Naive B cell (primary cell): ENCODE results near the gene PHEX. TPM values are rescaled to one million over a fixed set of nuclear protein-coding genes. Genes with fewer than 3 reads are reported as not detected.
"Not testable (repeated sequence)": the region's sequence is repeated elsewhere in the genome, so short reads cannot be mapped to it uniquely, and the experiment has no call there.

Experiments used
- ATAC-seq, 2 donors: fragments of 150-1000 bp; cut with Tn5 transposase; 2 replicates each; pipeline ENCODE4 v1.10.0; 2021; ENCODE audit warnings: low read depth in 2 of 2, mild to moderate bottlenecking in 2 of 2, moderate library complexity in 2 of 2
- DNase-seq: peaks from one replicate; pipeline ENCODE4 v3.0.0; 2022
- H3K27ac Mint-ChIP-seq, 6 donors: one replicate each; pipeline ENCODE4 v1.8.0; 2020 to 2022; ENCODE audit warnings: mild to moderate bottlenecking in 6 of 6, mixed read lengths in 6 of 6, moderate library complexity in 5 of 6, inconsistent platforms in 2 of 6
- H3K27me3 Mint-ChIP-seq, 3 donors: one replicate each; pipeline ENCODE4 v1.8.0; 2021 to 2022; ENCODE audit warnings: mixed read lengths in 3 of 3, mild to moderate bottlenecking in 1 of 3
- H3K36me3 Mint-ChIP-seq, 2 donors: one replicate each; pipeline ENCODE4 v1.8.0; 2020 to 2022; ENCODE audit warnings: mixed read lengths in 2 of 2, inconsistent platforms in 1 of 2, mild to moderate bottlenecking in 1 of 2
- H3K4me1 Mint-ChIP-seq, 3 donors: one replicate each; pipeline ENCODE4 v1.8.0; 2020 to 2022; ENCODE audit warnings: mixed read lengths in 3 of 3, inconsistent platforms in 1 of 3, mild to moderate bottlenecking in 1 of 3, moderate library complexity in 1 of 3
- H3K4me3 Mint-ChIP-seq, 8 donors: one replicate each; pipeline ENCODE4 v1.8.0; 2020 to 2022; ENCODE audit warnings: mild to moderate bottlenecking in 8 of 8, mixed read lengths in 8 of 8, moderate library complexity in 8 of 8, inconsistent platforms in 2 of 8
- H3K9me3 Mint-ChIP-seq, 7 donors: one replicate each; pipeline ENCODE4 v1.8.0; 2020 to 2022; ENCODE audit warnings: mixed read lengths in 7 of 7, mild to moderate bottlenecking in 5 of 7, inconsistent platforms in 2 of 7, moderate library complexity in 1 of 7
- polyA plus RNA-seq, 6 donors: library from polyadenylated mRNA; unstranded; fragments of 300-500 nt; fragmentation: Illumina TruSeq; gene quantifications; one replicate each; pipeline ENCODE4 v1.2.3, GENCODE V29; 2021; ENCODE audit warnings: low read depth in 6 of 6

The PHEX gene
- polyA plus RNA-seq, 6 donors from 2014 or later, result 0.06 to 0.55 (median 0.18) TPM; not detected in 2

DNA sequence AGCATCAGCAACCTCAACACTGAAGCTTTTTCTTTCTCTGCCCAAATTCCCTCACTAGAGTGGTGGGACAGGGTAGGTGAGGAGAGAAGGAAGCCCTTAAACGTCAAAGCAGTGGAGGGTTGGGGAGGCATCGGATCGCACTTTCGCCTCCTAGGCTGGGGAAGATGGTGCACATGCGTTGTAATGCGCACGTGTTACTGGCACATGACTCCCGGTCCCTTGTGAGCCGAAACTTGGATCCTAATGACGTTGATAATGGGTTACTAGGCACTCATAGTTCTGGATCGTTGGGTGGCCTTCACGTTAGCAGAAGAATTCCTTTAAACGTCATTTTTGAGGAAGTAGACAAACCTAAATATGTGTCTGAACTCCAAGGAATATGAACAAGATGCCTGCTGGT lies 240.5 kb downstream of the PHEX start, which contains the start of gene CBLL2:
Gene CBLL2, plus strand, starts transcription at position 301 of the 400 bp plus-strand sequence. Its CDS starts 79 bp downstream, at position 380.
- Mint-ChIP-seq H3K36me3 (no peaks in the 10 kb centered on the region), H3K4me3 (peak within 1 kb of the TSS in 1 of 8 donors; percentile 2), H3K9me3 (peaks cover 0 to 6% (median 3%) of the 10 kb centered on the region in 7 donors), H3K27ac (no peak within 1 kb of the TSS), H3K27me3 (peaks cover 5% of the 10 kb centered on the region in 3 donors), H3K4me1 (no peaks in the 10 kb centered on the region)
- ATAC-seq (no peak), DNase-seq (no peak)

DNA sequence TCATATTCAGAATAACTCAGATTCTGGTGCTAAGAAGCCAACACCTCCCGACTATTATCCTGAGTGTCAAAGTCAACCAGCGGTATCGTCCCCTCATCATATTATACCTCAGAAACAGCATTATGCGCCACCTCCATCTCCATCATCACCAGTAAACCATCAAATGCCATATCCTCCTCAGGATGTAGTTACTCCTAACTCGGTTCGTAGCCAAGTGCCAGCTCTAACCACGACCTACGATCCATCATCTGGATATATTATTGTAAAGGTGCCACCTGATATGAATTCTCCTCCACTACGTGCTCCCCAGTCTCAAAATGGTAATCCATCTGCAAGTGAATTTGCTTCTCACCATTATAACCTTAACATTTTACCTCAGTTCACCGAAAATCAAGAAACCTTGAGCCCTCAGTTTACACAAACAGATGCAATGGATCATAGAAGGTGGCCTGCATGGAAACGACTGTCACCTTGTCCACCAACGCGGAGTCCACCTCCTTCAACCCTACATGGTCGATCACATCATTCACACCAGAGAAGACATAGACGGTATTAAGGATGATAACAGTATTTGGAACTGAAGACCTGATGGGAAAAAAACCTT lies 241.7 kb downstream of the PHEX start:
- Mint-ChIP-seq H3K27me3 (peaks cover 5 to 8% (median 5%) of the 10 kb centered on the region in 3 donors), H3K9me3 (peaks cover 0 to 6% (median 3%) of the 10 kb centered on the region in 7 donors), H3K36me3 (no peaks in the 10 kb centered on the region), H3K4me1 (no peaks in the 10 kb centered on the region), H3K4me3 (no peak overlapping the region), H3K27ac (no peak overlapping the region)
- ATAC-seq, result no peak
- no peak for DNase-seq

DNA sequence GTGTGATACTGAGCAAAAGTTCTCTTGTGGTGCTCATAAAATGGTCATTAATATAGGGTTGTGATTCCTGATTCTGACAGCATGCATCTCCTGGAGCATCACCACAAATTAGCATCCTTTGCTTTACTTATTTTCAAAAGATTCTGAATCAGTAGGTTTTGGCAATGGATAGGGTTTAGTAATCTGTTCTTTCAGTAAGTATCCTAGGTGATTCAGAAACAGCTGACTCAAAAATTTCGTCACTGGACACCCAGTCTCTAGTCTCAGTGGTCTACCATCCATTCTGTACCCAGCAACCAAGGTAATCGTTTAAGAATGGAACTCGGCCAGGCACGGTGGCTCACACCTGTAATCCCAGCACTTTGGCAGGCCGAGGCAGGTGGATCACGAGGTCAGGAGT lies 244.7 kb downstream of the PHEX start:
- no peaks in the 10 kb centered on the region for H3K4me1 Mint-ChIP-seq

DNA sequence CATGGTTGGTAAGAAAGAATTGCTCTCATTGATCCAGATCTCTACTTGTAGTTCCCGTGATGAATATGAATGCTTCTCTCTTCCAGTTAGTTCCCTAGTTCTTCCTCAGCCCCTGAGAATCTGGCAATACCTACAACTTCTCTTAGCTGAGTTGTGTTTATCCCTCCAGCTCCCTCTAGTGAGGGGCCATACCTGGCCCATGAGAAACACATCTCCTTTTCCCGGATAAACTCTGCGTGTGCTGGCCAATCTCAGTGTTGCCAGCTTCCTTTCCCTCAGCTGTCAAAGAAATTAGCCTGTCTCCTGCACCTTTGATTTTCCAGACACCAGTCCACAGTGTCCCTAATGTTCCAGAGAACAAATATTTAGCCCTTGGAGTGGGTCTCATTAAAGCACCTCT lies 246.2 kb downstream of the PHEX start:
- H3K9me3 Mint-ChIP-seq, result peaks cover 0 to 15% (median 4%) of the 10 kb centered on the region in 7 donors
- ATAC-seq (no peak), DNase-seq (no peak)
- peaks cover 5 to 18% (median 10%) of the 10 kb centered on the region in 3 donors for H3K27me3 Mint-ChIP-seq
- no peaks in the 10 kb centered on the region for H3K4me1 Mint-ChIP-seq
- no peaks in the 10 kb centered on the region for H3K36me3 Mint-ChIP-seq
- no peak overlapping the region for H3K27ac Mint-ChIP-seq
- no peak overlapping the region for H3K4me3 Mint-ChIP-seq

More for the DNA sequence above, 244.7 kb downstream of the PHEX start:
- Mint-ChIP-seq H3K27ac (no peak overlapping the region), H3K27me3 (peaks cover 5 to 8% (median 5%) of the 10 kb centered on the region in 3 donors), H3K4me3 (no peak overlapping the region), H3K36me3 (no peaks in the 10 kb centered on the region), H3K9me3 (peaks cover 0 to 6% (median 3%) of the 10 kb centered on the region in 7 donors)
- no peak for DNase-seq
- no peak for ATAC-seq

GRCh38 chrX:22289209-22289608 lies 257.1 kb downstream of the PHEX start:
- not testable (repeated sequence) for H3K27ac Mint-ChIP-seq, H3K36me3 Mint-ChIP-seq, H3K4me3 Mint-ChIP-seq, H3K4me1 Mint-ChIP-seq, ATAC-seq, DNase-seq
- peaks cover 0 to 11% (median 2%) of the 10 kb centered on the region in 7 donors for H3K9me3 Mint-ChIP-seq
- H3K27me3 Mint-ChIP-seq, result peaks cover 0 to 21% (median 11%) of the 10 kb centered on the region in 3 donors

GRCh38 chrX:22296871-22297270 lies 264.7 kb downstream of the PHEX start:
- no peak for DNase-seq
- peaks cover 0 to 9% (median 0%) of the 10 kb centered on the region in 3 donors for H3K4me1 Mint-ChIP-seq
- H3K9me3 Mint-ChIP-seq, result peaks cover 0 to 2% (median 0%) of the 10 kb centered on the region in 7 donors
- peaks cover 4 to 11% (median 9%) of the 10 kb centered on the region in 3 donors for H3K27me3 Mint-ChIP-seq
- no peak overlapping the region for H3K4me3 Mint-ChIP-seq
- no peak overlapping the region for H3K27ac Mint-ChIP-seq
- no peaks in the 10 kb centered on the region for H3K36me3 Mint-ChIP-seq
- no peak for ATAC-seq

DNA sequence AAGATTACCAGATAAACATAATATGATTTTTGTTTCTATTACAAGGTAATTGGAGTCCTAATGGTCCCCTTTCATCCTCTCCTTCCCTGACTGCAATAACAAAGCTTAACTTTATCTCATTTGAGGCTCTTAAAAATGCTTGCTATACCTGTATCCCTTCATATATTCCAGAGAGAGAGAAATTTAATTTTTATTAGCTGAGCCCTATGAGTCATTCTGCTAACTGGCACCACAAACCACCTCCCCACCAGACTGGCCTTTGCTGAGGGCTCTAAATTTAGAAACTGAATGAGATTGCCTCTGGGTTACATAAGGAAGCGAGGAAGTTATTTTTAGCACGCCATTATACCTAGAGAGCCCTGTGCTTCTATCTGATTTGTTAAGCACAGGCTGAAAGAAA lies 268.0 kb downstream of the PHEX start:
- Mint-ChIP-seq H3K27me3 (peaks cover 0 to 4% (median 0%) of the 10 kb centered on the region in 3 donors), H3K36me3 (no peaks in the 10 kb centered on the region), H3K4me1 (peaks cover 0 to 9% (median 0%) of the 10 kb centered on the region in 3 donors), H3K9me3 (peaks cover 0 to 8% (median 0%) of the 10 kb centered on the region in 7 donors), H3K4me3 (no peak overlapping the region), H3K27ac (no peak overlapping the region)
- ATAC-seq, result no peak
- DNase-seq, result no peak

Other genes starting within 250 kb of the PHEX start
- 1 to 10 TPM; 5.4 to 7.9 (median 6.2) TPM for gene MBTPS2, start 192.7 kb upstream of the PHEX start, polyA plus RNA-seq
- gene YY2, start 176.3 kb upstream of the PHEX start, polyA plus RNA-seq, result under 1 TPM in 5 of 6 donors, not detected in 1; 0.35 to 0.96 (median 0.65) TPM
- gene SMS, start 91.6 kb upstream of the PHEX start, polyA plus RNA-seq, result 10 to 100 TPM; 42.9 to 84.6 (median 49.6) TPM
- not detected for gene CBLL2, start 240.6 kb downstream of the PHEX start, polyA plus RNA-seq